HCT116 (cell line): Measurements from ENCODE around the gene ANKRD6. TPM values are rescaled to one million over a fixed set of nuclear protein-coding genes. Genes with fewer than 3 reads are reported as not detected.

Experiments
- ATAC-seq: fragments of 200-7000 bp; cut with Tn5 transposase; 2 replicates; pipeline ENCODE4 v1.9.1; 2020; ENCODE audit warnings: mild to moderate bottlenecking, moderate library complexity
- BruUV-seq: library from RNA; stranded (reverse); fragments of 400-500 nt; replicated peaks from 2 replicates; lab custom pipeline; 2021; lab: Mats Ljungman, UMichigan
- CTCF ChIA-PET: fragments of 300-600 bp; sonication (Branson Sonifier 250); formaldehyde crosslinking; loops from one replicate; lab custom pipeline; 2021; ENCODE audit warnings: antibody characterized with exemption; lab: Charles Lee
- POLR2A ChIA-PET: fragments of 300-600, 350-600 bp; sonication (Branson Sonifier 250); formaldehyde crosslinking; loops from one replicate; lab custom pipeline; 2021; ENCODE audit warnings: antibody characterized with exemption; lab: Charles Lee
- RAD21 ChIA-PET, 2 experiments: fragments of 300-600 bp; sonication (Branson Sonifier 250); formaldehyde crosslinking; loops; one replicate each; lab custom pipeline; 2023; ENCODE audit warnings: low total read pairs in 2 of 2; ENCODE audit not compliant: uncharacterized antibody in 2 of 2, unreplicated experiment in 2 of 2, low non-redundant PET in 1 of 2; lab: Charles Lee
- DNase-seq: peaks from one replicate; pipeline ENCODE4 v3.0.0-alpha.2; 2010; ENCODE audit warnings: low read depth, low spot score
- H2AFZ ChIP-seq: fragments of 200-600 bp; shearing (Covaris generic), sonication (generic); 2 replicates; pipeline ENCODE4 v1.6.1; 2017; ENCODE audit warnings: low read depth, mixed run types, mixed read lengths, antibody characterized with exemption, low read length; ENCODE audit not compliant: poor library complexity, severe bottlenecking
- H3K27ac ChIP-seq: 2 replicates; pipeline ENCODE4 v1.5.1; 2012; ENCODE audit warnings: low read depth, low read length
- H3K27me3 ChIP-seq: fragments of 200-600 bp; sonication (generic); 2 replicates; pipeline ENCODE4 v1.6.1; 2016; ENCODE audit warnings: mixed run types, low read length, mixed read lengths; ENCODE audit not compliant: insufficient read depth
- H3K36me3 ChIP-seq, 2 experiments: fragments of 200-500 bp in 1 of 2; fragments of 200-600 bp in 1 of 2; sonication (Bioruptor generic) in 1 of 2; sonication (generic) in 1 of 2; 2 replicates each; pipeline versions ENCODE4 v1.5.1 to v1.6.1; 2014 to 2016; ENCODE audit warnings: low read length in 2 of 2, inconsistent platforms in 1 of 2, mixed read lengths in 1 of 2, mixed run types in 1 of 2; ENCODE audit not compliant: insufficient read depth in 2 of 2, control insufficient read depth in 1 of 2
- H3K4me1 ChIP-seq, 2 experiments: fragments of 200-600 bp in 1 of 2; sonication (generic) in 1 of 2; 2 replicates each; pipeline versions ENCODE4 v1.5.1 to v1.6.1; 2012 to 2017; ENCODE audit warnings: low read length in 2 of 2, inconsistent platforms in 1 of 2, mild to moderate bottlenecking in 1 of 2, mixed read lengths in 1 of 2, mixed run types in 1 of 2, moderate library complexity in 1 of 2; ENCODE audit not compliant: insufficient read depth in 2 of 2, control insufficient read depth in 1 of 2
- H3K4me2 ChIP-seq: fragments of 200-600 bp; sonication (generic); 2 replicates; pipeline ENCODE4 v1.6.1; 2017; ENCODE audit warnings: mixed run types, low read length, mixed read lengths
- H3K4me3 ChIP-seq, 2 experiments: fragments of 200-600 bp in 1 of 2; sonication (generic) in 1 of 2; replicated peaks in 1 of 2; 2 replicates each; pipeline ENCODE4 v1.5.1; 2011 to 2016; ENCODE audit warnings: low read length in 2 of 2, control low read depth in 1 of 2, low read depth in 1 of 2, mild to moderate bottlenecking in 1 of 2, mixed read lengths in 1 of 2, mixed run types in 1 of 2
- H3K79me2 ChIP-seq: fragments of 200-600 bp; sonication (generic); 2 replicates; pipeline ENCODE4 v1.6.1; 2017; ENCODE audit warnings: mild to moderate bottlenecking, mixed run types, low read length, moderate library complexity, mixed read lengths; ENCODE audit not compliant: insufficient read depth
- H3K9ac ChIP-seq: fragments of 200-600 bp; sonication (generic); 2 replicates; pipeline ENCODE4 v1.6.1; 2016; ENCODE audit warnings: low read length, mixed read lengths
- H3K9me2 ChIP-seq: fragments of 200-600 bp; sonication (generic), shearing (Covaris generic); 2 replicates; pipeline ENCODE4 v1.6.1; 2017; ENCODE audit warnings: mixed run types, mild to moderate bottlenecking, moderate library complexity; ENCODE audit not compliant: insufficient read depth
- H3K9me3 ChIP-seq, 2 experiments: fragments of 200-500 bp in 1 of 2; fragments of 200-600 bp in 1 of 2; sonication (Bioruptor generic) in 1 of 2; sonication (generic) in 1 of 2; 2 replicates each; pipeline ENCODE4 v1.6.1; 2014 to 2017; ENCODE audit warnings: low read length in 2 of 2, mixed read lengths in 2 of 2, inconsistent platforms in 1 of 2, low read depth in 1 of 2, mild to moderate bottlenecking in 1 of 2, mixed run types in 1 of 2, moderate library complexity in 1 of 2; ENCODE audit not compliant: control insufficient read depth in 1 of 2, insufficient read depth in 1 of 2
- H4K20me1 ChIP-seq: fragments of 200-600 bp; sonication (generic), shearing (Covaris generic); 2 replicates; pipeline ENCODE4 v1.6.1; 2017; ENCODE audit warnings: mixed run types, mild to moderate bottlenecking, moderate library complexity; ENCODE audit not compliant: insufficient read depth
- CTCF ChIP-seq, 3 experiments: fragments of 200-600 bp in 1 of 3; sonication (generic) in 1 of 3; IDR thresholded peaks in 2 of 3; conservative IDR thresholded peaks in 1 of 3; 2 replicates each; pipeline ENCODE4 v1.5.1; 2012 to 2017; ENCODE audit warnings: low read depth in 2 of 3, low read length in 2 of 3, antibody characterized with exemption in 1 of 3, borderline replicate concordance in 1 of 3, control low read depth in 1 of 3, mild to moderate bottlenecking in 1 of 3, mixed read lengths in 1 of 3, mixed run types in 1 of 3, moderate library complexity in 1 of 3; ENCODE audit not compliant: insufficient read depth in 1 of 3
- EGR1 ChIP-seq: IDR thresholded peaks from 2 replicates; pipeline ENCODE4 v1.6.1; 2012; ENCODE audit warnings: low read depth
- ELF1 ChIP-seq: IDR thresholded peaks from 2 replicates; pipeline ENCODE4 v1.6.1; 2012; ENCODE audit warnings: low read depth, borderline replicate concordance
- EZH2 ChIP-seq: fragments of 200-600 bp; sonication (generic); IDR thresholded peaks from 2 replicates; pipeline ENCODE4 v1.6.1; 2017; ENCODE audit warnings: antibody characterized with exemption, mixed run types
- EZH2phosphoT487 ChIP-seq: fragments of 200-600 bp; IDR thresholded peaks from 2 replicates; pipeline ENCODE4 v1.6.1; 2018; ENCODE audit warnings: antibody characterized with exemption, borderline replicate concordance
- RAD21 ChIP-seq: IDR thresholded peaks from 2 replicates; pipeline ENCODE4 v1.6.1; 2012; ENCODE audit warnings: low read depth, mild to moderate bottlenecking
- SRF ChIP-seq: IDR thresholded peaks from 2 replicates; pipeline ENCODE4 v1.6.1; 2012; ENCODE audit warnings: low read depth
- TCF7L2 ChIP-seq: IDR thresholded peaks from 2 replicates; pipeline ENCODE4 v1.7.0; 2011; ENCODE audit warnings: borderline replicate concordance, inconsistent platforms; ENCODE audit not compliant: insufficient read depth, insufficient read length; ENCODE audit errors: extremely low read depth
- ZBTB33 ChIP-seq: IDR thresholded peaks from 2 replicates; pipeline ENCODE4 v1.6.1; 2011; ENCODE audit warnings: mild to moderate bottlenecking, low read length, moderate library complexity; ENCODE audit not compliant: insufficient replicate concordance; ENCODE audit errors: extremely low read depth
- ZFX ChIP-seq: fragments of 450-650 bp; IDR thresholded peaks from 2 replicates; pipeline ENCODE4 v1.6.1; 2017
- ZNF274 ChIP-seq: fragments of 200-500 bp; sonication (Bioruptor generic); IDR thresholded peaks from 2 replicates; pipeline ENCODE4 v1.6.1; 2014; ENCODE audit warnings: mild to moderate bottlenecking, low read depth, low read length, inconsistent platforms
- intact Hi-C: fragments of 100-400 bp; cut with micrococcal nuclease; formaldehyde crosslinking; loops from 2 replicates; pipeline ENCODE4 v1.10.0; 2022
- total RNA-seq: library from RNA; stranded (reverse); gene quantifications from one replicate; pipeline ENCODE4 v1.2.1, GENCODE V29; 2021; ENCODE audit not compliant: unreplicated experiment

ANKRD6 gene
- total RNA-seq, 1 experiment from 2014 or later = 9.9 TPM

- no peak overlapping the region for H3K27ac ChIP-seq
- no peak for TF ChIP-seq EZH2
- TF ChIP-seq ZNF274 = no peak
- no peak for TF ChIP-seq ELF1
- TF ChIP-seq ZBTB33 = no peak
- TF ChIP-seq RAD21 = no peak
- no peak for TF ChIP-seq ZFX
- no peak for TF ChIP-seq EZH2phosphoT487
- TF ChIP-seq EGR1 = no peak
- TF ChIP-seq SRF = no peak
- no peak for TF ChIP-seq CTCF (IDR thresholded peaks at IDR 0.05 in 2 of 3, conservative IDR thresholded peaks at IDR 0.05 in 1 of 3; ENCODE audit: borderline replicate concordance in 1 of 3, insufficient read depth in 1 of 3, low read depth in 2 of 3, low read length in 2 of 3)
- TF ChIP-seq TCF7L2 = no peak
- TF ChIP-seq, all 23 proteins: peak for 0
- H3K9me3 ChIP-seq = no peaks in the 10 kb centered on the region
- no peaks in the 10 kb centered on the region for H3K36me3 ChIP-seq
- POLR2A ChIA-PET = no interaction called here
- intact Hi-C loops = no loop called here
- RAD21 ChIA-PET = no interaction called here
- no peak for DNase-seq
- no peak overlapping the region for H3K4me2 ChIP-seq
- CTCF ChIA-PET = no interaction called here
- no peaks in the 10 kb centered on the region for H3K27me3 ChIP-seq
- no peaks in the 10 kb centered on the region for H3K9me2 ChIP-seq
- no peaks in the 10 kb centered on the region for H3K4me1 ChIP-seq
- H3K4me3 ChIP-seq = no peak overlapping the region
- H3K9ac ChIP-seq = no peak overlapping the region
- no peaks in the 10 kb centered on the region for H4K20me1 ChIP-seq
- no TSS peak for BruUV-seq
- no peak overlapping the region for H2AFZ ChIP-seq
- no peak for ATAC-seq
- no peaks in the 10 kb centered on the region for H3K79me2 ChIP-seq
Measured at GRCh38 chr6:89597372-89597771, 164.4 kb downstream of the ANKRD6 start.
